Activated naive CD8-positive, alpha-beta T cell treated with anti-CD3 and anti-CD28 coated beads for 36 hours (primary cell): ENCODE results near the gene ANKMY2. TPM values are rescaled to one million over a fixed set of nuclear protein-coding genes. Genes with fewer than 3 reads are reported as not detected.

Experiments
- DNase-seq: peaks from one replicate; pipeline ENCODE4 v3.0.0; 2021
- H3K27ac Mint-ChIP-seq: one replicate; pipeline ENCODE4 v1.8.0; 2022; ENCODE audit warnings: mild to moderate bottlenecking, moderate library complexity, mixed read lengths
- H3K27me3 Mint-ChIP-seq: one replicate; pipeline ENCODE4 v1.8.0; 2022; ENCODE audit warnings: mild to moderate bottlenecking, mixed read lengths
- H3K36me3 Mint-ChIP-seq: one replicate; pipeline ENCODE4 v1.8.0; 2021; ENCODE audit warnings: mild to moderate bottlenecking, mixed read lengths
- H3K4me1 Mint-ChIP-seq: one replicate; pipeline ENCODE4 v1.8.0; 2021; ENCODE audit warnings: mixed read lengths
- H3K4me3 Mint-ChIP-seq: one replicate; pipeline ENCODE4 v1.8.0; 2022; ENCODE audit warnings: mild to moderate bottlenecking, moderate library complexity, mixed read lengths
- H3K9me3 Mint-ChIP-seq: one replicate; pipeline ENCODE4 v1.8.0; 2022; ENCODE audit warnings: mixed read lengths
- total RNA-seq, 2 experiments: library from RNA; stranded (reverse); gene quantifications; one replicate each; pipeline ENCODE4 v1.2.3, GENCODE V29; 2021

ANKMY2 gene
- total RNA-seq, 2 experiments from 2014 or later = 12.1 to 12.5 TPM

GRCh38 chr7:16648551-16648950, 3.0 kb upstream of the ANKMY2 start:
- Mint-ChIP-seq H3K27ac (peak overlapping the region; percentile 1), H3K36me3 (peaks cover 65% of the 10 kb centered on the region), H3K9me3 (no peaks in the 10 kb centered on the region), H3K27me3 (no peaks in the 10 kb centered on the region), H3K4me3 (peak overlapping the region; percentile 99), H3K4me1 (peaks cover 64% of the 10 kb centered on the region)
- DNase-seq = no peak

GRCh38 chr7:16647435-16647960, 1.9 kb upstream of the ANKMY2 start:
- Mint-ChIP-seq H3K4me3 (peak overlapping the region; percentile 99), H3K27me3 (no peaks in the 10 kb centered on the region), H3K4me1 (peaks cover 61% of the 10 kb centered on the region), H3K36me3 (peaks cover 57% of the 10 kb centered on the region), H3K9me3 (no peaks in the 10 kb centered on the region), H3K27ac (peak overlapping the region; percentile 99)
- no peak for DNase-seq

- Mint-ChIP-seq H3K4me1 (peaks cover 53% of the 10 kb centered on the region), H3K27ac (peak overlapping the region; percentile 99), H3K27me3 (no peaks in the 10 kb centered on the region), H3K4me3 (peak overlapping the region; percentile 99), H3K9me3 (no peaks in the 10 kb centered on the region), H3K36me3 (peaks cover 48% of the 10 kb centered on the region)
- no peak for DNase-seq
Observed at GRCh38 chr7:16646472-16647072, 1.0 kb upstream of the ANKMY2 start.

- Mint-ChIP-seq H3K27ac (peak overlapping the region; percentile 99), H3K4me3 (peak overlapping the region; percentile 99), H3K4me1 (peaks cover 44% of the 10 kb centered on the region), H3K36me3 (peaks cover 39% of the 10 kb centered on the region), H3K9me3 (no peaks in the 10 kb centered on the region), H3K27me3 (no peaks in the 10 kb centered on the region)
- peak; percentile 61 for DNase-seq
Observed at GRCh38 chr7:16644636-16645592, 640 bp downstream of the ANKMY2 start.

- no peak for DNase-seq
- Mint-ChIP-seq H3K9me3 (no peaks in the 10 kb centered on the region), H3K27me3 (no peaks in the 10 kb centered on the region), H3K4me3 (peak overlapping the region; percentile 99), H3K27ac (peak overlapping the region; percentile 79), H3K4me1 (peaks cover 39% of the 10 kb centered on the region), H3K36me3 (peaks cover 38% of the 10 kb centered on the region)
Observed at GRCh38 chr7:16644157-16644556, 1.4 kb downstream of the ANKMY2 start.

GRCh38 chr7:16638282-16639280, 7.0 kb downstream of the ANKMY2 start:
- no peaks in the 10 kb centered on the region for H3K27me3 Mint-ChIP-seq
- H3K36me3 Mint-ChIP-seq = peaks cover 21% of the 10 kb centered on the region
- peaks cover 11% of the 10 kb centered on the region for H3K4me1 Mint-ChIP-seq
- DNase-seq = no peak
- H3K4me3 Mint-ChIP-seq = no peak overlapping the region
- H3K9me3 Mint-ChIP-seq = no peaks in the 10 kb centered on the region
- H3K27ac Mint-ChIP-seq = no peak overlapping the region

DNA sequence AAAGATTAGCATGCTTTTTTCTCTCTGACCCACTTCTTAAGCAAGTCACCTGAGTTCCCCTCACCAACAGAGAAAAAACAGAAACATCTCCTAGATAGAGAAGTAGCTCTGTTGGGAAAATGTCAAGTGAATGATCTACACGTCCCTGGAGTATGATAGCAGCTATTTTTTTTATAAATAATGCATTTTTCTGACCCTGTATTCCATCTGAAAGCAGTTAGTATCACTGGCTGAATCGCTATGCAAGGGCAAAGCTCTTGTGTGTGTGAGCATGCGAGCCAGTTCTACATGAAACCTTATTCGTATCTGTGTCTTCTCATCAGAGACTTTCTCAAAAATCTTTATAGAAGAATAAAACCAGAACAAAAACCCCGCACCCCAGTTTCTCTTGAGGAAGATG, 8.2 kb downstream of the ANKMY2 start:
- DNase-seq = no peak
- Mint-ChIP-seq H3K9me3 (no peaks in the 10 kb centered on the region), H3K27ac (no peak overlapping the region), H3K36me3 (peaks cover 21% of the 10 kb centered on the region), H3K4me3 (no peak overlapping the region), H3K4me1 (peaks cover 6% of the 10 kb centered on the region), H3K27me3 (no peaks in the 10 kb centered on the region)

GRCh38 chr7:16636555-16637101, 8.9 kb downstream of the ANKMY2 start:
- no peak for DNase-seq
- Mint-ChIP-seq H3K4me1 (peaks cover 6% of the 10 kb centered on the region), H3K27ac (no peak overlapping the region), H3K4me3 (no peak overlapping the region), H3K36me3 (peaks cover 26% of the 10 kb centered on the region), H3K27me3 (no peaks in the 10 kb centered on the region), H3K9me3 (no peaks in the 10 kb centered on the region)

GRCh38 chr7:16634271-16634738, 11.2 kb downstream of the ANKMY2 start:
- H3K27ac Mint-ChIP-seq = no peak overlapping the region
- peaks cover 24% of the 10 kb centered on the region for H3K36me3 Mint-ChIP-seq
- H3K27me3 Mint-ChIP-seq = no peaks in the 10 kb centered on the region
- no peak for DNase-seq
- no peak overlapping the region for H3K4me3 Mint-ChIP-seq
- H3K4me1 Mint-ChIP-seq = peaks cover 5% of the 10 kb centered on the region
- H3K9me3 Mint-ChIP-seq = no peaks in the 10 kb centered on the region

GRCh38 chr7:16630654-16631053, 14.9 kb downstream of the ANKMY2 start:
- no peak for DNase-seq
- no peaks in the 10 kb centered on the region for H3K9me3 Mint-ChIP-seq
- peaks cover 2% of the 10 kb centered on the region for H3K4me1 Mint-ChIP-seq
- no peak overlapping the region for H3K4me3 Mint-ChIP-seq
- no peaks in the 10 kb centered on the region for H3K27me3 Mint-ChIP-seq
- H3K27ac Mint-ChIP-seq = no peak overlapping the region
- peaks cover 16% of the 10 kb centered on the region for H3K36me3 Mint-ChIP-seq

- Mint-ChIP-seq H3K27ac (no peak overlapping the region), H3K36me3 (peaks cover 8% of the 10 kb centered on the region), H3K4me3 (no peak overlapping the region), H3K9me3 (no peaks in the 10 kb centered on the region), H3K4me1 (peaks cover 9% of the 10 kb centered on the region), H3K27me3 (no peaks in the 10 kb centered on the region)
- DNase-seq = no peak
Observed at GRCh38 chr7:16627236-16627635, 18.3 kb downstream of the ANKMY2 start.

DNA sequence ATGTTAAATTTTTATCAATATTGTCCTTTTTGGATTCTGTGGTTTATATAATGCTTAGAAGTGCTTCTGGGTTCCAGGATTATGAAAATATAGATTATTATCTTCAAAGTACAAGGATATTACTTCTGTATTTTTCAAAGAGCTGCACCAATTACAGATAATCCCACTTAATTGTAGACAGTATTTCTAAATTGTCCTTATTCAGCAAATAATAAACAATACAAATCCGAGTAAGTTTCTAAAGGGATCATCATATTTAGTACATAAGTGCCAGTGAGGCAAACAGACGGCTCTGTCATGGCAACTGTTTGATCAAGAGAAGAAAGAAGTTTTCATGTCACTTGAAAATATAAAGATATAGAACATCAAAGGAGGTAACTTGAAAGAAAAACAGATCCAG, 19.2 kb downstream of the ANKMY2 start:
- DNase-seq = no peak
- Mint-ChIP-seq H3K4me1 (peaks cover 9% of the 10 kb centered on the region), H3K27me3 (no peaks in the 10 kb centered on the region), H3K4me3 (no peak overlapping the region), H3K27ac (no peak overlapping the region), H3K9me3 (no peaks in the 10 kb centered on the region), H3K36me3 (peaks cover 8% of the 10 kb centered on the region)

- H3K36me3 Mint-ChIP-seq = peaks cover 24% of the 10 kb centered on the region
- no peaks in the 10 kb centered on the region for H3K27me3 Mint-ChIP-seq
- peak overlapping the region; percentile 46 for H3K4me3 Mint-ChIP-seq
- DNase-seq = peak; percentile 5
- no peaks in the 10 kb centered on the region for H3K9me3 Mint-ChIP-seq
- H3K27ac Mint-ChIP-seq = peak overlapping the region; percentile 89
- peaks cover 23% of the 10 kb centered on the region for H3K4me1 Mint-ChIP-seq
Observed at GRCh38 chr7:16619979-16620408, 25.6 kb downstream of the ANKMY2 start.

DNA sequence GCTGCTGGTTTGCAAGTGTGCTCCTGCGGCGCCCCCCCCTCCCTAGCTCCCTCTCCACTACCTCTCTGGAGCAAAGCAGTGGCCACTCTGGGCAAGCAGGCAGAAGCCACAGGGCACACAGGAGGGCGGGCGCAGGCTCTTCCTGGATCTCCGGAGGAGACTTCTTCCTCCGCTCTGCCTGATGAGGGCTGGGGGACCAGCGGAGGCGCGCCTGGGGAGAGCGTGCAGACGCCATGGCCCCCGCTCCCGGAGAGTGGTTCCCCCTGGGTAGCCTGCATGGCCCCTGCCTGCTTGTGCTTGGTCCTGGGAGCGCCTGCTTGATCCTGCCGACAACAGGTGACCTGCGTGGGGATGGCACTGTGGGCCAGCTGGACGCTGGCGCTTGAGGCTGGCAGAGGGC, 29.0 kb downstream of the ANKMY2 start:
- no peaks in the 10 kb centered on the region for H3K9me3 Mint-ChIP-seq
- no peak overlapping the region for H3K4me3 Mint-ChIP-seq
- DNase-seq = no peak
- no peaks in the 10 kb centered on the region for H3K27me3 Mint-ChIP-seq
- H3K27ac Mint-ChIP-seq = no peak overlapping the region
- peaks cover 23% of the 10 kb centered on the region for H3K4me1 Mint-ChIP-seq
- peaks cover 26% of the 10 kb centered on the region for H3K36me3 Mint-ChIP-seq
